Globus pallidus (tissue), 1 donor: ENCODE measurements around the gene LGALS3BP.
A peak's percentile ranks its signal among the peaks of the same experiment; 100 is the strongest.

ENCODE experiments used
- DNase-seq: peaks from one replicate; pipeline ENCODE4 v3.0.0-alpha.2; 2015; ENCODE audit warnings: low spot score

LGALS3BP gene

DNA sequence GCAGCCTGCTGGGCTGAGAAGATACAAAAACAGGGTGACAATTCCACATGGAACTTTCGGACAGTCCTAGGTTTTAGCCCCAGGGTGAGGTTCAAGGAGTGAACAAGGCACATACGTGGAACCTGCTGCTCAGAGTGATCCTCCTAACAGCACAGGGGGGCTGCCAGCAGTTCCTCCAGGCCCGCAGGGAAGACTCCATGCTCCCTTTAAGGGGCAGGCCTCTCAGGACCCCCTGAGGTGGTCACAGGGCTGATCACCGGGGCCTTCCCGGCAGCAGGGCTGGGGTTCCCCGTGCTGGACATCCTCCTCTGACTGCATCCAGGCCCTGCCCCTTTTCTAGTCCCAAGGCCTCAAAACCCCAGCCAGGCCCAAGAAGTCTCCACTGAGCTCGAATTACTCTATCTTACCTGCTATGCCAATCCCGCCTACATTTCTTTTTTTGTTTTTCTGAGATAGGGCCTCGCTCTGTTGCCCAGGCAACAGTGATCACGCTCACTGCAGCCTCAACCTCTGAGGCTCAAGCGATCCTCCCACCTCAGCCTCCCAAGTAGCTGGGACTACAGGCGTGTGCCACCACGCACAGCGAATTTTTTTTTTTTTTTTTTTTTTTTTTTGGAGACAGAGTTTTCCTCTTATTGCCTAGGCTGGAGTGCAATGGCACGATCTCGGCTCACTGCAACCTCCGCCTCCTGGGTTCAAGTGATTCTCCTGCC is 19.5 kb upstream of the LGALS3BP start:
- DNase-seq = no peak

DNA sequence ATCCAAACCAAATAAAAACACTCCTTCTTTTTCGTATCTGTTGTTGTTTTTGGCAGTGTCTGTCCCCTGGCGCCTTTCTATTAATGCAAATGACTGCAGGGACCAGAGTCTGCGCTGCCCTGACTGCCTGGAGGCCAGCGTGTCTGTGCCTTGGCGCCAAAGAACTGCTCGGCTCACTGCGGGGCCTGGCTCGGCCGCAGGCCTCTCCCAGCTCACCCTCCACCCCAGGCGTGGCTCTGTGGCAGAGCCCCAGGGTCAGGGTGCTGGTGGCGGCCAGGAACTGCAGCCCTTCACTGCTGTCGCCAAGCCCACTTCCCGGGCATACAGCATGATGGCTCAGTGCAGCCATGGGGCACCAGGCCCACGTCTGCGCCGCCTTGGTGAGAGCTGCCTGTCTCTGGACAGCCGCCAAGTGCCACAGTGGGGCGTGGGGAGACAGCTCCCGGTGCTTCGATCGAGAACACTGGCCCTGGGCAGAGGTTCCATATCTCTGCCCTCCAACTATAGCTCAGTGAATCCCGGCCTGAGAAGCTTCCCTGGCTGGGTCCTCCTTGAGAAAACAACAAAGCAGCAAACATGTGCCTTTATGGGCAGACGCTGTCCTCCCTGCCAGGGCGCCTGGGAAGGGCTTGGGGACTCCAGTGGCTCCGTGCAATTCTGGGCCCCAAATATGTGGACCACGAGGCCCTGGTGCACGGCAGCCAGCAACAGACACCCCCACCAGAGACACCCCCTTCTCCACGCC is 18.8 kb upstream of the LGALS3BP start:
- no peak for DNase-seq

DNA sequence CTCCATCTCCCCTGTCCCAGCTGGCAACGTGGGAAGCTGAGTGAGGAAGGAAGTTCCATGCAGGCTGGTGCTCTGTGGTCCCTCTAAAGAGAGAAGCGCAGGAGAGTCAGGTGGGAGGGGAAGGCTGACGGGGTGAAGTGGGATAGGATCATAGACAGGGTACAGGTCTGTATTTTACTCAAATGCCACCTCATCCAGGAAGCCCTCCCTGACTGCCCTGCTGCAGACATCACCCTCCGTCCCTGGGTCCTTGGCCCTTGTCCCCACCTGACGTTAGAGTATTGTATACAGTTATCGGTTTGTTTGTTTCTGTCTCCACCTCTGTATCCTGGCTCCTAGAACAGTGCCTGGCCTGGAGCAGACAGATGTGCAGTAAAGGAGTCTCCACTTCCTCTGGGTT is 18.2 kb upstream of the LGALS3BP start:
- no peak for DNase-seq

DNA sequence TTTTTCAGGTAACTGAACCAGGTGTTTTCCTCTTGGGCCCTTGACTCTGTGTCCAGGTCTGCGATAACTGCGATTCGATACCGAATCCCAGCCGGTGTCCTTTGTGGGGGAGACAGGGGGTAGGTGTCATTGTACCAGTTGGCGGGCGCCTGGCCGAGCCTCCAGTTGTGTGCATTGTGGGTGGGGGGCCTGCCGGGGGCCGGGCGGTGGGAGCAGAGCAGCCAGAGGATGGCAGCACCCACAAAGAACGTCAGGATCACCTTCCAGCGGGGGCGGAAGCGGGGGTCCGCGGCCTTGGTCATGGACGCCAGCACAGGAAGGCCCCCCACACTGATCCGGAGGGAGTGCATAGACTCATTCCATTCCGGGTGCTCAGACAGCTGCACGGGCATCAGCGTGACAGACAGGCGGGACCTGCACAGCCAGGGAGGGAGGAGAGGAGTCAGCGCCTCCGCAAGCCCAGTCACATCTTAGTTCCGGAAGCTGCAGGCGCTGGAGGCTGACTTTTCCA is 17.6 kb upstream of the LGALS3BP start:
- DNase-seq = no peak

DNA sequence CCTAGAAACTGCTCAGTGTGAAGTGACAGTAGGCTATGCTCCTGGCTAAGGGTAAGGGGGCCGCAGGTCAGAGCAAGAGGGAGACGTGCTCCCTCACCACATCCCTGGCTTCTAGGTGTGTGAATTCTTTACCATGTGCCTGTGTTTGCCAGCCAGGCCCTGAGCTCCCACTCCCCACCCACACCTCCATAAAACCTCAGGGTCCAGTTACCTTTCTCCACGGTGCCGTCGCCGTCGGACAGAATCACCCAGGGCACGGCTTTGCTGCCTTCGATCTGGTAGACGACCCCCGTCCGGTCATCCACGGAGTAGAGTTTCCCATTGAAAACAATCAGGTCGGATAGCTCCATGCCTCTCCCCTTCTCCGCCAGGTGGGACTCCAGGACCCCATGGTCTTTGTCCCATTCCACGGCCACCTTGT is 17.1 kb upstream of the LGALS3BP start:
- no peak for DNase-seq

DNA sequence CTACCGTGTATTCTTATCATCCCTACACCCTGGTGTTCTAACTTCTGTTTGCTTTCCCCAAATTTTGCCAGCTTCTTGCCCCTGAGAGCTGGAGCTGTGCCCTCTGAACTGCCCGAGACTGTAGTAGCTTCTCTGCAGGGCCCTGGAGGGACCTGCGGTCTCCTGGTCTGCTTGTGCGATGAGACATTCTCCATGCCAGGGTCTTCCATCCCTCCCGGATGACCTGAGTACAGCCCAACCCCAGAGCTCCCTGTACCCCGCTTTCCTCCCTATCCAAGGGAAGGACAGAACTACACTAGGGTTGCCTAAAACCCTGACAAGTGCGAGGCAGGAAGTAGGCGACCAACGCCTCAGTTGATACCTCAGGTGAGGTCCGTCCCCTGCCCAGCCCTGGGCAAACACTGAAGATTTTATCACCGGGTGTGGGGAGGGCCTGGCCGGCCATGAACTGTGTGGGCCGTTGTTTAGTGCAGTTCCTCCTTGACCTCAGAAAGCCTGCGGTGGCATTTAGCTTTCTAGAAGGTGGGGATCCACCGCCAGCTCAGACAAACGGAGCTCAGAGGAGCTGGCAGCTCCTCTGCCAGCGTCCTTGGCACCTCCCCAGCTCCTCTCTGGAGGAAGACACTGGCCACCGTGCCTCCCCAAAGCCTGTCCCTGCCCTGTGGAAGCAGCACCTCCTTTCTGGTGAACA is 16.2 kb upstream of the LGALS3BP start:
- DNase-seq = no peak

DNA sequence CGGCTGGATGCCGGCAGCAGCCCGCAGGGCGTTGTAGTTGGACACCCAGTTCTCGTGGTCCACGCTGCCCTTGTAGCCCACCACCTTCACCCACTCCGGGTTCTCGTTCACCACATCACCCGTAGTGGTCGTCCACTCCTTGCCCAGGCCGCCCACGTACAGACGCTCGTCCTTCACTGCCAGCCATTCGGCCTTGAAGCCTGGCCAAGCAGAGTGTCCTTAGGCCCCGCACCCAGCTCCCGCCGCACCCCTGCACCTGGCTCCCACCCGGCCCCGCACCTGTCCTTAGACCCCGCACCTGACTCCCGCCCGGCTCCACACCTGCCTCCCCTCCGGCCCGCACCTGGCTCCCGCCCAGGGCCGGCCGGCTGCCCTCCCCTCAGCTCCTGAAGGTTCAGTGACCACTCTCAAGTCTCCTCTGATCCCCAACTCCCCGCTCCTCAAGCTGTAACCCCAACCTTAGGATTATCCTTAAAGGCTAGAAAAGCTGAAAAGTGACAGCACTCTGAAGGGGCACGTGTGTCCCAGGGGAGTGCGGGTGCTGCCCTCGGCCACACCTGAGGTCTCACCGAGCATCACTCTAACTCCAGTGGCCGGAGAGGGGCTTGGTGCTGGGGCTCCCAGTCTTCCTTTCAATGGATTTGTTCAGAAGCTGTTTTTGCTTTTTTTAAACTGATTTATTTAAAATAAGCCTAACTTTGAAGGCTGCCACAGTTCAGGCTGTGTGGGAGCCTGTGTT is 15.5 kb upstream of the LGALS3BP start:
- no peak for DNase-seq

DNA sequence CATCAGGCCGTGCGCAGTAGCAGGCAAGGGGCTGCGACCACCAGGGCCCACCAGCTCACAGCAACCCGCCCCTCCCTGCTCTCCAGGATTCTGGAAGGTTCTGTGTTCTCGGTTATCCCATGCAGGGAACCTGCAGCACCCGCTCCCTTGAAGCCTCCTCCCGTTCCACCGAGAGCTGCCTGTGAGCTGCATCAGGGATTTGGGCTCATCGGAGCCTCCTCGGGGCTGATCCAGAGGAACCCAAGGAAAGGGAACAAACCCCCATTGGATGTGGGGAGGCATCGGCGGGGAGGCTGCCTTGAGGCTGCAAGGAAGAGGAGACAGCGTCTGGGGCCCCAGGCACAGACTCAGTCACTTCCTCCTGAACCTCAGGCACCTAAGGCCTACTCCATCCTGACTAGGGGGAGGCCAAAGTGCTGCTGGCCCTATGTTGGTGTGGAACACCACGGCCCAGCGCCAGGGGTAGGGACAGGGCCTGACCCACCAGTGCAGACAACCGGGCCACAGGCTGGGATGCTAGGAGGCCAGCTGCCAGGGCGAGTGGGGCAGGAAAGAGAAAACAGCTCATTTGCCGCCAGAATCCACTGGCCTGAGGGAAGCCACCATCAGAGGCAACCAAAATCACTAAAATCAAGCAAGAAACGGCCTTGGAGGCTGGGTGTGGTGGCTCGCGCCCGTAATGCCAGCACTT is 14.4 kb upstream of the LGALS3BP start:
- no peak for DNase-seq

DNA sequence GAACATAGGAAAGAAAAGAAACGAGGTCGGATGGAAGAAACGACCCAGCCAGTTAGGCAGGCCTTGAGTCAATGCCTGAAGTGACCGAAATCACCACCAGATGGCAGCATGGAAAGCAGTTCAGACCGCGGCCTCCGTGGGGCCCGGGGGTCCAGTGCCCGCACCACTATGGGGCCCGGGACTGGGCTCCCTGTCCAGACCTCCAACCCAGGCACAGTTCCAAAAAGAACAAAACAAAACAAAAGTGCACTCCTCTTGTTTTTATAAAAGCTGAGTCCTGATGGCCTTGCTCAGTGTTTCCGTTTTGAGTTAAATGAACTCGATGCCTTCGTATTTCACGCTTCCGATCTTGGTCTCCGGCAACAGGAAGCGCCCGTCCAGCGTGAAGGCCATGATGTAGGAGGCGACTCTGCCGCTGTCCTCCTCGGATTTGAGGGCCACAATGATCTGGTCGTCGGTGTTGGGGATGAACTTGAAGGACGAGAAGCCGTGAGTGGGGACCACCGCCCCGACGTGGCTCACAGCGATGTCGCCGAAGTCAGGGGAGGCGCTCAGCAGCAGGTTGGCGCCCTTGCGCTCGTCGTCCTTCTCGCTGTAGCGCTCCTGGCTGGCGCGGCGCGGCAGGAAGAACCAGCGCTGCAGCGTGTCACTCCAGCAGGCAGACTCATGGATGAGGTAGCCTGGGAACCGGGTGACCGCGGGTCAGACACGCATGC is 13.7 kb upstream of the LGALS3BP start:
- DNase-seq = no peak

DNA sequence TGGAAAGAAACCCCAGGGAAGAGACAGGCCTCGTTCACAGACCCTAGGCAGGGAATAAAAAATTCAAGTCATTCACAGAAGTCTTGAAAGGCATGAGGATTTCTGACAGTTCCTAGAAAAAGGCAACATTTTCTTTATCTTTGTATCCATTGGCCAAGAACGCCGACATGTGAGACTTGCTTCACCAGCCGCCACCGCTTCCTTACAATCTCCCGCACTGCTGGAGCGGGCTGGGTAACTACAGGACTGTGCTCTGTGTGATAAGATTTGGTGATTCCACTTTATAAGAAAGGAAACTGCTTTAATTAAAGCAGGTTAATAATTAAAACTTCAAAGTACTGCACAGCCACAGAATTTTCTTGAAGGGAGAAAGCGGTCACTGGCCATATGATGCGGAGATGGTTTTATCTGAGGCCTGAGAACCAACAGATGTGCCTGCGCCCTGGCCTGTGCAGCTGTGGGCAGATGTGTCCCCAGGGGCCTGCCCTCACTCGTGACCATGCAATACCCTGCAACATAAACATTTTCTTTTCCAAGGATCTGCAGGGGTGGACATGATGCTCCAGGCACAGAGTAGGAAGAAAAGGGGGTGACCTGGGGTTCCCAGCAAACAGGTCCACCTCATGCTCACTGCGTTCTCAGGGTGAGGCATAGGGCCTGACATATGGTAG is 13.0 kb upstream of the LGALS3BP start:
- no peak for DNase-seq

DNA sequence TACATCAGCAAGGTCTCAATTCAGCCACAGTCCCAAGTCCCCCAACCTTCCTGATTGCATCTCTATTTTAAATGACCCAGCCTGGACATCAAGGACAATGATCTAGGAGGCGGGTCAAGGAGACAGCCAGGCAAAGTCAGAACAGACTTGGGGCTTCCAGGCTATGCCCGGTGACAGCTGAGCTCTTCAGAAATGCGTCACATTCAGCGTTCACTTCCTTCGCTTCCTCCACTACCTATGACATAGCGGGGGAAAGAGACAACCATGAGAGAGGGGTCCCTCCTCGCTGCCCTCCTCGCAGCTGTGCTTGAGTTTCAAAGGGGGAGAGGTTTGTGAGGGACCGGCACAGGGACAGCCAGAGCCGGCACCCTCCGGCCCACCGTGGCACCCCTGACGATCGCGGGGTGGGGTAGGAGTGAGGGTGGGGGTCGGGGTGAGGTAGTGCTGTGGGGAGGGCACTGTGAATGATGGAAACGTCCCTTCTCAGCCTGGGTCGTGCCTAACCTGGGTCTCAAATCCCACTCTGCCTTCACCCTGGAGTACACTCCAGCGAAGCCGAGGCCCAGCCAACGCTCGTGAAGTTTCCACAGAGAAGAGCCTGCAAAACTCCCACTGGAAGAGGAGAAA is 12.3 kb upstream of the LGALS3BP start:
- no peak for DNase-seq

DNA sequence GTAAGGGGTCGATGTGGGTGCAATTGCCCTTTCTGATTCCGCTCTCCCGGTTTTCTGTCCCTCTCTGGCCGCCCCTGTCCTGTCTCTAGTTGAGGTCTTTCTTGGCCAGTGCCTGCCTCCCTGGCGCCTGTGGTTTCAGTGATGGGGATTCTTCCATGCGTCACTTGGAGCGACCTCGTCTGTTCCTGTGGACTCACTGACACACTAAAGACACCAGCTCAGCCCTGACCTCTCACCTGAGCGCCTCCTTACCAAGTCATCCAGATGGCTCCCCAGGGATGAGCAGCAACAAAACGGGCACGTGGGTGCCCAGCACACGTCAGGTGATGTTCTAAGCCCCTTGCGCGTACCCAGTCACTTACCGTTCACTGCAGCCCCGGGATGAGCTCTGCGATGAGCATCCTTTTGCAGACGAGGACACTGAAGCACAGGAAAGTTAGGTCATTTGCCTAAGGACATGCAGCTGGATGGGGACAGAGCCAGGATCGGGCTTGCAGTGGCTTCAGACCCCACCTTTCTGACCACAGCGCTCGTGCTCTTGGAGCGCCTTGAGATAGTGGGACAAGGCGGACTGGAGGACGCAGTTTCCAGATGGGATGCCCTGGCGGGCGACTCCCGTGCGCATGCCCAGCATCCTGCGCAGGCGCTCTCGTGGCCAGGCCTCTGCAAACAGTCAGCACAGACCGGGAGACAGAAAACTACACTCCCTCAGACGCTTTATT is 11.5 kb upstream of the LGALS3BP start:
- no peak for DNase-seq

DNA sequence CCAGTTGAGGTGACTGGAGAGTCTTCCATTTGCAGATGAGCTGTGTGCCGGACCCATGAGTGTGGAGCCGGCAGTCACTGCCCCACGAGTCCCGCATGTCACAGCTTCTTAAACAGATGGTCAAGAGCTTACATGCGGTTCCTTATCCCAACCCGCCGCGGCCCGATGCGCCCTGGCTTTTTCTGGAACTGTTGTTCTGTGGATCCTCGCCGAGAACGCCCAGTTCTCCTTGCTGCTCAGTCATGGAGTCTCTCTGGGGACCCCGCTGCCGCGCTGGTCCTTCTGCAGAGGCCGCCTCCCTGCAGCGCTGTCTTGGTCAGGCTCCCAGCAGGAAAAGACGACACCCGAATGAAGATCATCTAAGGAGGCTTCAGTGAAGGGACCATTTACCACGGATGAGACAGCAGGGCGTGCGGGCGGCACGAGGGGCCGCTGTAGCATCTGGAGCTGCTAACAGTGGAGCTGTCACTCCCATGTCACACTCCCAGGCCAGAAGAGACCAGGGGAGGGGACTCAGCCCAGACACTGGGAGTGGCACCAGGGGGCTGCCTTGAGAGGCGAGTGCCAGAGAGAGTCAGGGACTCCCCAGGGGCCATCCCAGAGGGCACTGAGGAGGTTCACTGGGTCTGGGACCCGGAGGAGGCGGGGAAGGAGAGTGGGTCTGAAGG is 10.8 kb upstream of the LGALS3BP start:
- DNase-seq = no peak

DNA sequence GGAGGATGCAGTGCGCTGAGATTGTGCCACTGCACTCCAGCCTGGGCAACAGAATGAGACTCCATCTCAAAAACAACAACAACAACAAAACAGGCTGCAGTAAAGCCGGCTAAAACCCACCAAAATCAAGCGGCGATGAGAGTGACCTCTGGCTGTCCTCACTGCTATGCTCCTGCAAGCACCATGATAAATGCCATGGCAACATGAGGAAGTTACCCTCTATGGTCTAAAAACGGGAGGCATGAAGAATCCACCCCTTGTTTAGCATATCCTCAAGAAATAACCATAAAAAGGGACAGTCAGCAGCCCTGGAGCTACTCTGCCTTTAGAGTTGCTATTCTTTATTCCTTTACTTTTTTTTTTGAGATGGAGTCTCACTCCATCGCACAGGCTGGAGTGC is 8.4 kb upstream of the LGALS3BP start:
- DNase-seq = no peak

DNA sequence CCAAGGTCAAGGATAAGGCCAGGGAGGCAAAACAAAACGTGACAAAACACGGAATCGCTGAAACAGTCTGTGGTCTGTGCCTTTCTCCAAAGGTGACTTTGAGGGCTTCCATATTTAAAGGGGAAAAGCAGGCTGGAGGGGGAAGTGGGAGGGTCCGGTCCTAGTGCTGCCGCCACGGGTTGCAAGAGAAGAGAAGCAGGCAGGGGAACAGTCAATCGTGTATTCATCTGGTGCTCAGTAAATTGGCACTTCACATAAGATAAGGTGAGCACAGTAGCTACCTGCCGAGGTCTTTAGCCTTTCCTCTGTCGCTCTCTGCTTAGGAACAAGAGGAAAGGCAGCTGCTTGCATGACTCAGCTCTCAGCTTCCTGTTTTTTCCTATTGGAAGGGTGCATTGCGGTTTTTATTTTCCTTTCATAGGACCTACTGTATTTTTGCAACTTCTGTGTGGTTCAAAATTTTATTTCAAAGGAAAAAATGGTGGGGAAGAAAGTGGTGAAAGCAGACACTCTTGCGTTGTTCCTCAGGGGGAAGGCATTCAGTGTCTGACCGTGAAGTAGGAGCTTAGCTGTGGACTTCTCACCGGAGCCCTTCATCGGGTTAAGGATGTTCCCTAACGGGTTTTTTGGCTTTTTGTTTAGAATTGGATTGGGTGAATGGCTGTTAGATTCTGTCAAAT is 7.1 kb upstream of the LGALS3BP start:
- no peak for DNase-seq

DNA sequence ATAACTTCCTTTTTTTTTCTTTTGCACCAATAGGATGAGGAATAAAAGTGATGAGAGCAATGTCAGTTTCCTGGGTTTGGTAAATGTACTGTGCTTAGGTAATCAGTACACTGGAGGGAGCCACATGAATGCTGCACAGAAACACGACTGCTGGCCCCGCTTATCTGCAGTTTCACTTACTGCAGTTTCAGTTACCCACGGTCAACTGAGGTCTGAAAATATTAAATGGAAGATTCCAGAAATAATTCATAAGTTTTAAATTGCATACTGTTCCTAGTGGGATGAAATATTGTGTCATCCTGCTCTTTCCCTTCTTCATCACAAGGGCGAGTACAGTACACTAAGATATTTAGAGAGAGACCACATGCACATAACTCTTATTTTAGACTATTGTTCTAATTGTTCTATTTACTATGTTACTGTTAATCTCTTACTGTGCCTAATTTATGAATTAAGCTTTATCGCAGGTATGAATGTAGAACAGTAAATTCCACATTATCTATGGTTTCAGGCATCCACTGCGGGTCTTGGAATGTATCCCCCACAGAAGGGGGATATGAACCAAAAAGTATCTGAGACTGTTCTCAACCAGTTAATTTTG is 6.4 kb upstream of the LGALS3BP start:
- DNase-seq = peak; percentile 54

DNA sequence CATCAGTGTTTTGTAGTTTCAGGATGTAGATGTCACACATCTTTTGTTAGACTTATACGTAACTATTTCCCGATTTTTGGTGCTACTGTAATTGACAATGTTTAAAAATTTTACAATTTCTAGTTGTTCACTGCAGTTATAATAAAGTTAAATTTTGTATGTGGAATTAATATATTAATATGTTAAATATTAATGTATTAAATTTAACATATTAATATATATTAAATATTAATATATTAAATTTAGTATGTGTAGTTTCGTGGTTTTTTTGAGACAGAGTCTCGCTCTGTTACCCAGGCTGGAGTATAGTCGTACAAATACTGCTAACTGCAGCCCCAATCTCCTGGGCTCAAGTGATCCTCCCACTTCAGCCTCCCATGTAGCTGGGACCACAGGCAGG is 5.7 kb upstream of the LGALS3BP start:
- no peak for DNase-seq
